ENCODE results near the gene ZBED2.

Gene ZBED2

DNA sequence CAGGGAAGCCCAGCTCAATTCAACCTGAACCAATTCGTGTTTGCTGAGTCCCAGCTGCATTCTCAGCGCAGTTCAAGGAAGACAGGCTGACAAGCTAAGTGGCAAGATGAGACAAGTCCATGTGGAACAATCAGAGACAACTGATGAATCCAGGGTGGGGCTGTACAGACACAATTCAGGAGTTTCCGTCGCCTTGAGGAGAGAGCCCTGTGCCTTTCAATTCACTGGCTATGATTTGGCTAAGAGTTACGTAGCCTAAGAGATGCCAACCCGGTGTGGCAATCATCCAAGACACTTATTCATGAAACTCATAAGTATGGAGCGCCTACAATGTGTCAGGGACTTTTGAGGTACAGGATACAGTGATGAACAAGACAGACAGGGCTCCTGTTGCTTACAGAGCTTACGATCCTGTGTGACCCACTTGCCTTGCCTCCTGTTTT lies 15.5 kb upstream of the ZBED2 start:
- TF ChIP-seq, protein P1, sequence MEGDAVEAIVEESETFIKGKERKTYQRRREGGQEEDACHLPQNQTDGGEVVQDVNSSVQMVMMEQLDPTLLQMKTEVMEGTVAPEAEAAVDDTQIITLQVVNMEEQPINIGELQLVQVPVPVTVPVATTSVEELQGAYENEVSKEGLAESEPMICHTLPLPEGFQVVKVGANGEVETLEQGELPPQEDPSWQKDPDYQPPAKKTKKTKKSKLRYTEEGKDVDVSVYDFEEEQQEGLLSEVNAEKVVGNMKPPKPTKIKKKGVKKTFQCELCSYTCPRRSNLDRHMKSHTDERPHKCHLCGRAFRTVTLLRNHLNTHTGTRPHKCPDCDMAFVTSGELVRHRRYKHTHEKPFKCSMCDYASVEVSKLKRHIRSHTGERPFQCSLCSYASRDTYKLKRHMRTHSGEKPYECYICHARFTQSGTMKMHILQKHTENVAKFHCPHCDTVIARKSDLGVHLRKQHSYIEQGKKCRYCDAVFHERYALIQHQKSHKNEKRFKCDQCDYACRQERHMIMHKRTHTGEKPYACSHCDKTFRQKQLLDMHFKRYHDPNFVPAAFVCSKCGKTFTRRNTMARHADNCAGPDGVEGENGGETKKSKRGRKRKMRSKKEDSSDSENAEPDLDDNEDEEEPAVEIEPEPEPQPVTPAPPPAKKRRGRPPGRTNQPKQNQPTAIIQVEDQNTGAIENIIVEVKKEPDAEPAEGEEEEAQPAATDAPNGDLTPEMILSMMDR (IDR thresholded peaks at IDR 0.05), result no peak
- no peak for DNase-seq (ENCODE audit: low spot score)
- H3K27ac ChIP-seq, result no peak overlapping the region
- no peak overlapping the region for H3K4me3 ChIP-seq

DNA sequence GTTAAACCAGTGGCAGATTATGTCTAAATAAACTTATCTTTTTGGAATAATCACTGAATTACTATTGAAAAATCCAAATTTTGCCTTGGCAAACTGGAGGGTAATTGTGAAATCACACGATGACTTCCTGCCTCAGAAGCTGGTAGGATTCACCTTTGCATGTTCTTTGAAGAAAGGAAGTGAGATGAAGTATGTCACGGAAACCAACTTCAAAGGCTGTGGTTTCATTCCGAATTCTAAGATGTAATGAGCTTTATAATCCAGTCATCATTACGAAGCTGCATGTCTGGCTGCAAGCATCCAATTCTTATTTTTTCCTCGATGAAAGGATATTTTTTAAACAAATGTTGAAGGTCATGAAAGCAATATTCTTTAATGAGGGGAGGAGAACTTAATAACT lies 15.0 kb upstream of the ZBED2 start:
- no peak overlapping the region for H3K27ac ChIP-seq
- TF ChIP-seq, protein P1 (IDR thresholded peaks at IDR 0.05), result no peak
- no peak for DNase-seq (ENCODE audit: low spot score)

DNA sequence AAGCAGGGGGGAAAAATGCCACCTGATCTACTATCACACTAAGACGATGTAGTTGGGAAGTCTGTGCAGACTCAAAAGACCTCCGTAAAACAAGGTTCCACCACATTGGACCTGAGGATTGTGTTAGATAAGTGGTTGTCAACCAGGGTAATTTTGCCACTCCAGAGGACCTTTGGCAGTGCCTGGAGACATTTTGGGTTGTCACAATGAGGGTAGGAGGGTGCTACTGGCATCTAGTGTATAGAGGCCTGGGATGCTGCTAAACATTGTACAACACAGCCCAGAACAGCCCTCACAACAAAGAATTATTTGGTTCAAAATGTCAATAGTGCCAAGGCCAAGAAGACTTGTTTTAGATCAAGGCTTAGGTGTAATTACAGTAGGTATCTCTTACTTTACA lies 14.6 kb upstream of the ZBED2 start:
- H3K4me3 ChIP-seq, result no peak overlapping the region
- no peak overlapping the region for H3K27ac ChIP-seq
- no peak for DNase-seq (ENCODE audit: low spot score)
- TF ChIP-seq, protein P1 (IDR thresholded peaks at IDR 0.05), result no peak

More for the DNA sequence above, 15.0 kb upstream of the ZBED2 start:
- no peak overlapping the region for H3K4me3 ChIP-seq

- Histone ChIP-seq H3K4me3 (no peak overlapping the region), H3K27ac (no peak overlapping the region)
- TF ChIP-seq, protein P1 (IDR thresholded peaks at IDR 0.05), result no peak
- no peak for DNase-seq (ENCODE audit: low spot score)
These were observed 13.2 kb upstream of the ZBED2 start for GRCh38 chr3:111608383-111608782.

DNA sequence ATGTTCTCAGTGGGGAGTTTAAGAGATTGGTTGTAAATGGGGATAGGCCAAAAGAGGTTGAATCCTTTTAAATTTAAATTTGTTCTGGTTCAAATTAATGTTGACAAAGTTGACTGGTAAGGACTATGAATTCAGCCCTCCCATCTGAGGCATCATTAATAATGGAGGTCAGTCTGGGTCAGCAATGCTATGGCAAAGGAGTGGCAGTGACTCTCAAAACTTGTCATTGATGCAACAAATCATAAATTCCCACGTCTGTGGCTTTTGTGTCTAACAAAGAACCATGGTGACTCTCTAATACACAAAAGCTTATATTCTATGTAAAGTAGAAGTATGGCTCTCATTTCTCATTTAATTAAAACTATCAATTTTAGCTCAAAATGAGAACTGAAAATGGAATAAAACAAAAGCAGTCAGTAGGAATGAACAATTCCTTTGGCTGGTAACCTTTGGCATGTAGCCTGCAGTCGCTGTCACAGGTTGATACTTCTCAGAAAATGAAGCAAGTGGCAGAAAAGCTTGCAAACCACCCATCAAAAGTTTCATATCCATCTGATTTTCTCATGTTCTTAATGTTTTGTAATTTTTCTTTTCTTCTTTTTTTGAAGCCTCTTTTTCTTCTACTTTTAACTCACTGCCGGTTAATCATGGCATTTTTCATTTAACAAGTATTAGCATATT lies 12.2 kb upstream of the ZBED2 start:
- Histone ChIP-seq H3K4me3 (no peak overlapping the region), H3K27ac (no peak overlapping the region)
- TF ChIP-seq, protein P1 (IDR thresholded peaks at IDR 0.05), result no peak
- DNase-seq (ENCODE audit: low spot score), result no peak

- H3K4me3 ChIP-seq, result no peak overlapping the region
- TF ChIP-seq, protein P1 (IDR thresholded peaks at IDR 0.05), result no peak
These were observed 10.3 kb upstream of the ZBED2 start for GRCh38 chr3:111605493-111605892.

DNA sequence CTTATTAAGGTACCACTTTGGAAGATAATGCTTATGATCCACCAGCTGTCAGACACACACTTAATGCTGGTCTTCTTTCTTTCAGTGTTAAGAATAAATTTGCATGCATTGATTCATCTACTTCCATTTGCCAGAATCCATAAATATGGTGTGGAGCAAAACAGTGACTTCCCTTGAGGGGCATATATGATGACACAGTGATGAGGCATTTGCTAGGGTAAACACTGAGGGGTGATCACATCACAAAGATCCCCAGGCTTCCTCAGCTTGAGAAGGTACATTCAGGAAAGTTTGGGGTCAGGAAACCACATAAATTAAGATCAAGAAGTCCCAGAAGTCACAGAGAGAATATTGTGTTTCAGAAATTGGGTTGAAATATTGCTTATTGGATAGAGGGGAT lies 9.9 kb upstream of the ZBED2 start:
- no peak for DNase-seq (ENCODE audit: low spot score)
- TF ChIP-seq, protein P1 (IDR thresholded peaks at IDR 0.05), result no peak
- Histone ChIP-seq H3K27ac (no peak overlapping the region), H3K4me3 (no peak overlapping the region)

More at GRCh38 chr3:111605493-111605892, 10.3 kb upstream of the ZBED2 start:
- no peak for DNase-seq (ENCODE audit: low spot score)
- no peak overlapping the region for H3K27ac ChIP-seq

Data from coronary artery (tissue), 2 donors.